Stimulated activated naive CD4-positive, alpha-beta T cell treated with Interleukin-2 at 50 U/mL for 16 hours (primary cell): ENCODE measurements around the gene SLC35E4.
A peak's percentile ranks its signal among the peaks of the same experiment; 100 is the strongest.

Source experiments
- DNase-seq: peaks from one replicate; lab custom pipeline; 2025; lab: John Stamatoyannopoulos, UW

SLC35E4 gene

GRCh38 chr22:30691204-30691603 lies 55.6 kb downstream of the SLC35E4 start:
- DNase-seq, result no peak

GRCh38 chr22:30694171-30694639 lies 58.6 kb downstream of the SLC35E4 start:
- DNase-seq, result peak; percentile 54

- no peak for DNase-seq
Measured at GRCh38 chr22:30694640-30695350, 59.2 kb downstream of the SLC35E4 start, which contains the start of gene OSBP2. Gene OSBP2, plus strand, starts transcription at chr22:30694874. Its CDS starts 36 bp downstream, at chr22:30694910.

GRCh38 chr22:30695351-30695851 lies 59.8 kb downstream of the SLC35E4 start:
- no peak for DNase-seq

- DNase-seq, result no peak
Measured at GRCh38 chr22:30695871-30696655, 60.5 kb downstream of the SLC35E4 start.
